Measurements from ENCODE around the gene HOPX. TPM values are rescaled to one million over a fixed set of nuclear protein-coding genes. Genes with fewer than 3 reads are reported as not detected.

Gene HOPX
- total RNA-seq, 1 experiment from 2014 or later = 0.26 TPM

DNA sequence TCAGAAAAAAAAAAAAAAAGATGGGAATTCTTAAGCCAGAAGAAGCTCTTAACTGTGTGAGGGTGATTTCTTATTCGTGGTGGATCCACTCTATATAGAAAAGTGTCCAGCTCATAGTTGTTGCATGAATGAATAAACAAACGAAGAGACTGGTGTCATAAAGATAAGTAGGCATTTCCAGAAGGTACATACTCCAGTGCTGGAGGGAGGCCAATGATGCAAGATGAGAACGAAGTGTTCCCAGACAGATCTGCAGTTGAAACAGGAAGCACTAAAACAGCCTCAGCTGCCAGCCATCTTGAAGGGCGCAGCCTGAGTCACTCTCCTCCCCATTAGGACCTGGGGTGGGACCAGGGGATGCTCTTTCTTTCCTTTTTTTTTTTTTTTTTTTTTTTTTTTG lies 47.4 kb upstream of the HOPX start:
- Mint-ChIP-seq H3K27ac (no peak overlapping the region), H3K4me1 (peaks cover 6% of the 10 kb centered on the region), H3K27me3 (ENCODE audit: low read depth) (no peaks in the 10 kb centered on the region), H3K36me3 (no peaks in the 10 kb centered on the region), H3K4me3 (no peak overlapping the region), H3K9me3 (no peaks in the 10 kb centered on the region)
- ChIA-PET CTCF (interaction anchor here (0.5 kb wide), 1 partner anchor 26 kb away, joined by 3 read pairs; no protein-coding TSS in a partner anchor), POLR2A (no interaction called here)
- DNase-seq (ENCODE audit: low spot score) (no peak), ATAC-seq (no peak)
- TF ChIP-seq, protein P1, sequence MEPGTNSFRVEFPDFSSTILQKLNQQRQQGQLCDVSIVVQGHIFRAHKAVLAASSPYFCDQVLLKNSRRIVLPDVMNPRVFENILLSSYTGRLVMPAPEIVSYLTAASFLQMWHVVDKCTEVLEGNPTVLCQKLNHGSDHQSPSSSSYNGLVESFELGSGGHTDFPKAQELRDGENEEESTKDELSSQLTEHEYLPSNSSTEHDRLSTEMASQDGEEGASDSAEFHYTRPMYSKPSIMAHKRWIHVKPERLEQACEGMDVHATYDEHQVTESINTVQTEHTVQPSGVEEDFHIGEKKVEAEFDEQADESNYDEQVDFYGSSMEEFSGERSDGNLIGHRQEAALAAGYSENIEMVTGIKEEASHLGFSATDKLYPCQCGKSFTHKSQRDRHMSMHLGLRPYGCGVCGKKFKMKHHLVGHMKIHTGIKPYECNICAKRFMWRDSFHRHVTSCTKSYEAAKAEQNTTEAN (CRISPR knock-in tag; IDR thresholded peaks at IDR 0.05) = no peak
- TF ChIP-seq AFF4 (CRISPR knock-in tag; IDR thresholded peaks at IDR 0.05; ENCODE audit: borderline replicate concordance) (no peak), ZNF671 (CRISPR knock-in tag; IDR thresholded peaks at IDR 0.05) (no peak), CREM (CRISPR knock-in tag; IDR thresholded peaks at IDR 0.05) (no peak), JAZF1 (CRISPR knock-in tag; IDR thresholded peaks at IDR 0.05) (no peak), ZNF219 (CRISPR knock-in tag; IDR thresholded peaks at IDR 0.05; ENCODE audit: borderline replicate concordance) (no peak), NFATC4 (CRISPR knock-in tag; IDR thresholded peaks at IDR 0.05) (no peak)
- TF ChIP-seq, protein P2, sequence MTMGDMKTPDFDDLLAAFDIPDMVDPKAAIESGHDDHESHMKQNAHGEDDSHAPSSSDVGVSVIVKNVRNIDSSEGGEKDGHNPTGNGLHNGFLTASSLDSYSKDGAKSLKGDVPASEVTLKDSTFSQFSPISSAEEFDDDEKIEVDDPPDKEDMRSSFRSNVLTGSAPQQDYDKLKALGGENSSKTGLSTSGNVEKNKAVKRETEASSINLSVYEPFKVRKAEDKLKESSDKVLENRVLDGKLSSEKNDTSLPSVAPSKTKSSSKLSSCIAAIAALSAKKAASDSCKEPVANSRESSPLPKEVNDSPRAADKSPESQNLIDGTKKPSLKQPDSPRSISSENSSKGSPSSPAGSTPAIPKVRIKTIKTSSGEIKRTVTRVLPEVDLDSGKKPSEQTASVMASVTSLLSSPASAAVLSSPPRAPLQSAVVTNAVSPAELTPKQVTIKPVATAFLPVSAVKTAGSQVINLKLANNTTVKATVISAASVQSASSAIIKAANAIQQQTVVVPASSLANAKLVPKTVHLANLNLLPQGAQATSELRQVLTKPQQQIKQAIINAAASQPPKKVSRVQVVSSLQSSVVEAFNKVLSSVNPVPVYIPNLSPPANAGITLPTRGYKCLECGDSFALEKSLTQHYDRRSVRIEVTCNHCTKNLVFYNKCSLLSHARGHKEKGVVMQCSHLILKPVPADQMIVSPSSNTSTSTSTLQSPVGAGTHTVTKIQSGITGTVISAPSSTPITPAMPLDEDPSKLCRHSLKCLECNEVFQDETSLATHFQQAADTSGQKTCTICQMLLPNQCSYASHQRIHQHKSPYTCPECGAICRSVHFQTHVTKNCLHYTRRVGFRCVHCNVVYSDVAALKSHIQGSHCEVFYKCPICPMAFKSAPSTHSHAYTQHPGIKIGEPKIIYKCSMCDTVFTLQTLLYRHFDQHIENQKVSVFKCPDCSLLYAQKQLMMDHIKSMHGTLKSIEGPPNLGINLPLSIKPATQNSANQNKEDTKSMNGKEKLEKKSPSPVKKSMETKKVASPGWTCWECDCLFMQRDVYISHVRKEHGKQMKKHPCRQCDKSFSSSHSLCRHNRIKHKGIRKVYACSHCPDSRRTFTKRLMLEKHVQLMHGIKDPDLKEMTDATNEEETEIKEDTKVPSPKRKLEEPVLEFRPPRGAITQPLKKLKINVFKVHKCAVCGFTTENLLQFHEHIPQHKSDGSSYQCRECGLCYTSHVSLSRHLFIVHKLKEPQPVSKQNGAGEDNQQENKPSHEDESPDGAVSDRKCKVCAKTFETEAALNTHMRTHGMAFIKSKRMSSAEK (CRISPR knock-in tag; IDR thresholded peaks at IDR 0.05; ENCODE audit: borderline replicate concordance) = no peak

- TF ChIP-seq ESRRA (CRISPR knock-in tag; IDR thresholded peaks at IDR 0.05; ENCODE audit: borderline replicate concordance) (no peak), NFYB (CRISPR knock-in tag; conservative IDR thresholded peaks at IDR 0.05; ENCODE audit: low read depth) (no peak), NR1H2 (CRISPR knock-in tag; IDR thresholded peaks at IDR 0.05) (no peak), ZSCAN18 (CRISPR knock-in tag; IDR thresholded peaks at IDR 0.05) (no peak), SP1 (CRISPR knock-in tag; conservative IDR thresholded peaks at IDR 0.05) (no peak), SMAD4 (CRISPR knock-in tag; IDR thresholded peaks at IDR 0.05) (no peak), ZNF219 (CRISPR knock-in tag; IDR thresholded peaks at IDR 0.05; ENCODE audit: borderline replicate concordance) (no peak), FOXP1 (CRISPR knock-in tag; IDR thresholded peaks at IDR 0.05; ENCODE audit: borderline replicate concordance) (no peak), ZBTB21 (CRISPR knock-in tag; IDR thresholded peaks at IDR 0.05; ENCODE audit: borderline replicate concordance) (no peak), TP53 (CRISPR knock-in tag; IDR thresholded peaks at IDR 0.05) (no peak), CTCF (IDR thresholded peaks at IDR 0.05) (no peak)
- TF ChIP-seq, protein P1 (CRISPR knock-in tag; IDR thresholded peaks at IDR 0.05) = no peak
- TF ChIP-seq, protein P3, sequence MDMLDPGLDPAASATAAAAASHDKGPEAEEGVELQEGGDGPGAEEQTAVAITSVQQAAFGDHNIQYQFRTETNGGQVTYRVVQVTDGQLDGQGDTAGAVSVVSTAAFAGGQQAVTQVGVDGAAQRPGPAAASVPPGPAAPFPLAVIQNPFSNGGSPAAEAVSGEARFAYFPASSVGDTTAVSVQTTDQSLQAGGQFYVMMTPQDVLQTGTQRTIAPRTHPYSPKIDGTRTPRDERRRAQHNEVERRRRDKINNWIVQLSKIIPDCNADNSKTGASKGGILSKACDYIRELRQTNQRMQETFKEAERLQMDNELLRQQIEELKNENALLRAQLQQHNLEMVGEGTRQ (CRISPR knock-in tag; IDR thresholded peaks at IDR 0.05) = no peak
- ChIA-PET CTCF (interaction anchor here (0.7 kb wide), 1 partner anchor 157 kb away, joined by 3 read pairs; no protein-coding TSS in a partner anchor), POLR2A (no interaction called here)
- peak; percentile 85 for ATAC-seq
- no peak overlapping the region for H3K4me3 Mint-ChIP-seq
- no peaks in the 10 kb centered on the region for H3K36me3 Mint-ChIP-seq
- H3K27me3 Mint-ChIP-seq (ENCODE audit: low read depth) = peaks cover 5% of the 10 kb centered on the region
- peaks cover 6% of the 10 kb centered on the region for H3K4me1 Mint-ChIP-seq
- no peaks in the 10 kb centered on the region for H3K9me3 Mint-ChIP-seq
- no peak overlapping the region for H3K27ac Mint-ChIP-seq
- DNase-seq (ENCODE audit: low spot score) = no peak
These were observed 46.1 kb upstream of the HOPX start for GRCh38 chr4:56727150-56727549.

All from WTC11 (cell line).